GM18867 (cell line): ENCODE data around the gene HUNK.

Experiments used
- ATAC-seq: cut with Tn5 transposase; IDR thresholded peaks from one replicate; pipeline ENCODE4 v1.9.1; 2021; ENCODE audit warnings: mild to moderate bottlenecking, moderate library complexity; ENCODE audit not compliant: unreplicated experiment

HUNK gene

GRCh38 chr21:31894457-31894856 lies 21.6 kb downstream of the HUNK start:
- no peak for ATAC-seq

GRCh38 chr21:31895077-31895835 lies 22.4 kb downstream of the HUNK start:
- ATAC-seq = no peak

- ATAC-seq = no peak
Measured at GRCh38 chr21:31896019-31896418, 23.2 kb downstream of the HUNK start.

- no peak for ATAC-seq
Measured at GRCh38 chr21:31897311-31897710, 24.5 kb downstream of the HUNK start.

GRCh38 chr21:31898933-31899630 lies 26.3 kb downstream of the HUNK start:
- ATAC-seq = no peak

- ATAC-seq = no peak
Measured at GRCh38 chr21:31900121-31900895, 27.5 kb downstream of the HUNK start.

- no peak for ATAC-seq
Measured at GRCh38 chr21:31901315-31901714, 28.5 kb downstream of the HUNK start.

- ATAC-seq = no peak
Measured at GRCh38 chr21:31902438-31902837, 29.6 kb downstream of the HUNK start.

- no peak for ATAC-seq
Measured at GRCh38 chr21:31903896-31904295, 31.1 kb downstream of the HUNK start.

GRCh38 chr21:31905503-31906451 lies 33.0 kb downstream of the HUNK start:
- no peak for ATAC-seq

GRCh38 chr21:31908106-31909031 lies 35.5 kb downstream of the HUNK start:
- no peak for ATAC-seq

- no peak for ATAC-seq
Measured at GRCh38 chr21:31909153-31910073, 36.6 kb downstream of the HUNK start.

GRCh38 chr21:31910074-31910470 lies 37.3 kb downstream of the HUNK start:
- ATAC-seq = no peak

- ATAC-seq = no peak
Measured at GRCh38 chr21:31911138-31911907, 38.5 kb downstream of the HUNK start.

GRCh38 chr21:31912501-31912900 lies 39.7 kb downstream of the HUNK start:
- no peak for ATAC-seq

- no peak for ATAC-seq
Measured at GRCh38 chr21:31913182-31913608, 40.4 kb downstream of the HUNK start.

- ATAC-seq = no peak
Measured at GRCh38 chr21:31914472-31914871, 41.7 kb downstream of the HUNK start.

GRCh38 chr21:31915566-31915965 lies 42.7 kb downstream of the HUNK start:
- no peak for ATAC-seq
